ENCODE measurements around the gene PIP4K2B. TPM values are rescaled to one million over a fixed set of nuclear protein-coding genes. Genes with fewer than 3 reads are reported as not detected.

The PIP4K2B gene
- total and polyA plus RNA-seq, 2 of the 8 experiments (the other 6 are each of a cell fraction or from before 2014, with no cell fraction given), result 21.5 to 57.8 TPM

DNA sequence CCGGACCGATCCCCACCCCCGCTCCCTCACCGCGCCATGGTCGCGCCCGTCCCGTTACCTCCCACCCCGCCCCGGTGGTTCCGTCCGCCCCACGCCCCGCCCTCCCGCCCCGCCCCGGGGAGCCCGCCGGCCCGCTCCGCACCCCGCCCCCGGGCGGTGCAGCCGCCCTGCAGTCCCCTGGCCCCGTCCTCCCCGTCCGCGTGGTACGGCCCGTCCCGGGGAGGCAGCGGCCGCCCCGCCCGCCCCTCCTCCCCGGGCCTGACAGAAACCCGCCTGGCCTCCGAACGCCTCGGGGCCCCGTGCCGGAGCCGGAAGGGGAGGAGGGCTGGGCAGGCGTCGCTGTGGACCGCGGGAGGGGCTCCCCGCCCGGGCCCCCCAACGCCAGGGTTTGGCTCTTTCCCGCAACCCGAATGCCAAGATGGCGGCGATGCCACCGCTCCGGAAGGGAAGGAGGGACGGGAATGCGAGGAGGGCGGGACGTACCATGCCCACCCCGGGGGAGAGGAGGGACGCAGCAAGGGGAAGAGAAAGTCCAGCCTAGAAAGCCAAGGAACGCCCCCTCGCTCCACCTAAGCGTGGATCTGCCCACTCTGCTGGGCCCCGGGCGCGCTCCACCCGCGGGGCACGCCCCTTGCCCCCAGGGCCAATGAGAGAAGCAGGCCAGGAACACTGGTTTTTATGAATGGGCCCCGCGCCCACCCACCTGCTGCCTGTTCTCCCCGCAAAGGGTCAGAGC is at the start of gene PIP4K2B (continued):
- TF ChIP-seq SUZ12 (IDR thresholded peaks at IDR 0.05; ENCODE audit: low read length) (no peak), NRF1 (IDR thresholded peaks at IDR 0.05; ENCODE audit: low read depth, low read length) (no peak), EZH2 (IDR thresholded peaks at IDR 0.05; ENCODE audit: low read depth, low read length, severe bottlenecking) (no peak), POLR2AphosphoS5 (IDR thresholded peaks at IDR 0.05; ENCODE audit: low read depth, low read length) (peak; percentile 89), MAFK (IDR thresholded peaks at IDR 0.05; ENCODE audit: low read depth, low read length) (no peak), ZNF274 (IDR thresholded peaks at IDR 0.05; ENCODE audit: borderline replicate concordance, extremely low read depth, low read length) (no peak), POU5F1 (IDR thresholded peaks at IDR 0.05; ENCODE audit: low read depth, low read length) (no peak), SIN3A (conservative IDR thresholded peaks at IDR 0.05 in 1 of 2, IDR thresholded peaks at IDR 0.05 in 1 of 2; ENCODE audit: low read depth in 1 of 2, low read length in 2 of 2) (peak in 1 of 2 experiments; percentile 73; a peak in 1 of 4 replicates), RXRA (IDR thresholded peaks at IDR 0.05; ENCODE audit: insufficient read depth, low read depth, low read length) (no peak), BRCA1 (IDR thresholded peaks at IDR 0.05; ENCODE audit: low read depth, low read length) (peak; percentile 52; the same call in 1 of the 2 replicates), BCL11A (IDR thresholded peaks at IDR 0.05; ENCODE audit: low read depth in 2 of 2, low read length in 2 of 2) (no peak), KDM1A (IDR thresholded peaks at IDR 0.05; ENCODE audit: borderline replicate concordance, low read length) (no peak; the same call in 1 of the 2 replicates), EGR1 (IDR thresholded peaks at IDR 0.05; ENCODE audit: borderline replicate concordance, low read depth, low read length) (peak; percentile 85), HDAC6 (IDR thresholded peaks at IDR 0.05; ENCODE audit: low read depth, low read length) (no peak), RFX5 (IDR thresholded peaks at IDR 0.05; ENCODE audit: borderline replicate concordance, low read depth, low read length) (no peak), SAP30 (IDR thresholded peaks at IDR 0.05; ENCODE audit: insufficient read depth, insufficient replicate concordance, low read length) (no peak), CHD2 (IDR thresholded peaks at IDR 0.05; ENCODE audit: low read length) (0 out of 2 replicates have a peak, but pooled peaks have one; percentile 27), CBX5 (IDR thresholded peaks at IDR 0.05; ENCODE audit: low read depth, low read length) (no peak)
- TF ChIP-seq, protein P1, sequence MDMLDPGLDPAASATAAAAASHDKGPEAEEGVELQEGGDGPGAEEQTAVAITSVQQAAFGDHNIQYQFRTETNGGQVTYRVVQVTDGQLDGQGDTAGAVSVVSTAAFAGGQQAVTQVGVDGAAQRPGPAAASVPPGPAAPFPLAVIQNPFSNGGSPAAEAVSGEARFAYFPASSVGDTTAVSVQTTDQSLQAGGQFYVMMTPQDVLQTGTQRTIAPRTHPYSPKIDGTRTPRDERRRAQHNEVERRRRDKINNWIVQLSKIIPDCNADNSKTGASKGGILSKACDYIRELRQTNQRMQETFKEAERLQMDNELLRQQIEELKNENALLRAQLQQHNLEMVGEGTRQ (IDR thresholded peaks at IDR 0.05; ENCODE audit: low read length), result no peak
- TF ChIP-seq, protein P2, sequence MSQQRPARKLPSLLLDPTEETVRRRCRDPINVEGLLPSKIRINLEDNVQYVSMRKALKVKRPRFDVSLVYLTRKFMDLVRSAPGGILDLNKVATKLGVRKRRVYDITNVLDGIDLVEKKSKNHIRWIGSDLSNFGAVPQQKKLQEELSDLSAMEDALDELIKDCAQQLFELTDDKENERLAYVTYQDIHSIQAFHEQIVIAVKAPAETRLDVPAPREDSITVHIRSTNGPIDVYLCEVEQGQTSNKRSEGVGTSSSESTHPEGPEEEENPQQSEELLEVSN (IDR thresholded peaks at IDR 0.05), result no peak
- TF ChIP-seq, protein P3, sequence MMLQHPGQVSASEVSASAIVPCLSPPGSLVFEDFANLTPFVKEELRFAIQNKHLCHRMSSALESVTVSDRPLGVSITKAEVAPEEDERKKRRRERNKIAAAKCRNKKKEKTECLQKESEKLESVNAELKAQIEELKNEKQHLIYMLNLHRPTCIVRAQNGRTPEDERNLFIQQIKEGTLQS (IDR thresholded peaks at IDR 0.05; ENCODE audit: insufficient read depth, low read depth, low read length), result no peak

All from H1 (cell line).